Measurements from ENCODE around the gene ASNSD1.
"Not testable (repeated sequence)": the region's sequence is repeated elsewhere in the genome, so short reads cannot be mapped to it uniquely, and the experiment has no call there.

ASNSD1 gene

DNA sequence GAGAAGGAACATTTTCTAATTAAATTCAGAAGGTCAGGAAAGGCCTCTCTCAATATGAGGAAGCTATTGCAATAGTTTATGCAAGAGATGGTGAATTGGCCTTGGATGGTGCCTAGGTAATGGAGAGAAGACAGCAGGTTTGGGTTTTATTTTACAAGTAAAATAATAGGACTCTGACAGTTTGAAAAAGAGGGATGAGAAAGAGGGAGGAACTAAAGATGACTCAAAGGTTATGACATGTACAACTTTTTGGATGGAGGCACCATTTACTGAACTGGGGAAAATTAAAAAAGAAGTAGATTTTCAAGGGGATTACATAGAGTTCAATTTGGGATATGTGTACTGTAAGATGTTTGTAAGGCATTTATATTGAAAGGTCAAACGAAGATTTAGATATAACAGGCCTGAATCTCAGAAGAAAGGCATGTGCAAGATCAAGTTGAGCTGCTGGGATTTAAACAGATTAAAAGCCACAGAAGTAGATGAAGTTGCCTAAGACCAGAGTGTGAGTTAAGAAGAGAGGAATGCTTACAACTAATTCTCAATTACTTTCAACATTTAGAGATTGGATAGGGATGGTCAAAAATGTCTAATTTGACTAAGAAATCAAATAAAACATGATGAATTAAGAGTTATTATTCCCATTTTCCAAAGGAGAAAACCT is 12.3 kb upstream of the ASNSD1 start:
- no peak for DNase-seq (ENCODE audit: low spot score)

GRCh38 chr2:189651284-189651683 is 10.0 kb upstream of the ASNSD1 start:
- DNase-seq (ENCODE audit: low spot score): no peak

GRCh38 chr2:189653464-189653863 is 7.8 kb upstream of the ASNSD1 start:
- not testable (repeated sequence) for DNase-seq (ENCODE audit: low spot score)

GRCh38 chr2:189654641-189655040 is 6.6 kb upstream of the ASNSD1 start:
- DNase-seq (ENCODE audit: low spot score): no peak

DNA sequence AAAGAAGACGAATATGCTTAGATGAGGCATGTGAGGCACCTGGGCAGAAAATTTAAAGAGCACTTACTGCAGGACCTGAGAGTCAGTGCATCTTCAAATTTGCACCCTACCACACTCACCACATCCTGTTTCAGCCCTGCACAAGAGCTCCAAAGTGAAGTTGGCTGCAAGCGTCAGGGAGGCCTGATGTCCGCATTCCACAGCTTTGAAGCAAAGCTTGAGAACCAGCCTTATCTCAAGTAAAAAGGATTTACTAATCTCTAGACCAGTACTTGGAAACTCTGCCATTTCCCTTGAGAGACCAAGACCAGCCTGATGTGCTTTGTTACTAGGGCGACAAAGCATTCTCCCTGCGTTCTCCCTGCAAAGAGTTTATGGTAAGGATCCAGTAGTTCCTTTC is 3.4 kb upstream of the ASNSD1 start:
- DNase-seq (ENCODE audit: low spot score): peak; percentile 52

- peak; percentile 23 for DNase-seq (ENCODE audit: low spot score)
Observed at GRCh38 chr2:189658306-189659212, 2.7 kb upstream of the ASNSD1 start.

- DNase-seq (ENCODE audit: low spot score): no peak
Observed at GRCh38 chr2:189659734-189660133, 1.5 kb upstream of the ASNSD1 start.

DNA sequence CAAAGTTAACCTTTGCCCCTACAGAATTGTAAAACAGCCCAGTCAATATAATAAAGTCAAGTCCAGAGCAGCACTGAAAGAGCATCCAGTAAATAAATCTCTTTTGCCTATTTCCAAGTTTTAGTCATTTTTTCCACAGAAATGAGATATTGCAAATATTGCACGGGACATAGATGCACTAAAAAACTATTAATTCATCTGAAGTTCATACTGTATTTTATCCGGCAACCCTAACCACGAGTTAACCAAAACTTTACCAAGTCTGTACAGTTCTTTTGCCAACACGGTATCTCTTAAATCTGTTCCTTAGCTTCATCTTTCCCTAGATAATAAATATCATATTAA is 484 bp upstream of the ASNSD1 start:
- no peak for DNase-seq (ENCODE audit: low spot score)

DNA sequence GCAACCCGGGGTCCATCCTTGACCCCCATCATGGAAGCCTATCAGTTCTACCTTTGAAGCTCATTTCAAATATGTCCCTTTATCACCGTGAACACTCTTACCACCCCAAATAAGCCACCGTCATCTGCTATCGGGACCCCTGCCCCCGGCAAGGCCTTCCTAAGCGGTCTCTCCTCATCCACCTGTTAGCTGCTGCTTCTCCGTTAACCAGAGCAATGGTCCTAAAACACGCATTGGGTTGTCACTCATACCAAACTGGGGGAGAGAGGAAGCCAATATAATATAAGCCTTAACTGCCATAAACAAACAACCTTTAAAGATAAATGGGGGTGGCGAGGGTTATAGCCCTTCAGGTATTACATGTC is 680 bp downstream of the ASNSD1 start:
- DNase-seq (ENCODE audit: low spot score): no peak

- DNase-seq (ENCODE audit: low spot score): no peak
Observed at GRCh38 chr2:189662669-189663226, 1.5 kb downstream of the ASNSD1 start.

DNA sequence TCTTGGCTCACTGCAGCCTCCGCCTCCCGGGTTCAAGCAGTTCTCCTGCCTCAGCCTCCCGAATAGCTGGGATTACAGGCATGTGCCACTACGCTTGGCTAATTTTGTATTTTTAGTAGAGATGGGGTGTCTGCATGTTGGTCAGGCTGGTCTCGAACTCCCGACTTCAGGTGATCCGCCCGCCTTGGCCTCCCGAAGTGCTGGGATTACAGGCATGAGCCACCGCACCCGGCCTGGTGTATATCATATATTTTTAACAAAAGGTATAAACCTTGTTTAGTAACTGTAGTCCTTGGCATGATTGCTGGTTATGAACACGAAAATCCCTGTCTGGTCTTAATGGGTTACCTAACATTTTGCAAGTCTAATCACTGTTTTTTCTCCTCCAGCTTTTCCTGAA is 2.1 kb downstream of the ASNSD1 start:
- DNase-seq (ENCODE audit: low spot score): not testable (repeated sequence)

DNA sequence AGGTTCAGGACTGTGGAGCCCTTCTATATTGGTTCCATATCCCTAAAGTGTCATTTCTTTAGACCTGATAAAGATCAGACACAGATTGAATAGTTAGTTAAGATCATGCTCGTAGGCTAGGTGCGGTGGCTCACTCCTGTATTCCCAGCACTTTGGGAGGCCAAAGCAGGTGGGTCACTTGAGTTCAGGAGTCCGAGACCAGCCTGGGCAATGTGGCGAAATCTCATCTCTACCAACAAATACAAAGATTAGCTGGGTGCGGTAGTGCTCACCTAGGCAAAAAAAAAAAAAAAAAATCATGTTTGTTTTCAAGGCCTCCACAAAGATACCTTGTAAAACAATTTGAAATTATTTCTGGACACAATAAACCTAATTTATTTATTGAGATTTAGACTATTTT is 8.7 kb downstream of the ASNSD1 start:
- no peak for DNase-seq (ENCODE audit: low spot score)

- no peak for DNase-seq (ENCODE audit: low spot score)
Observed at GRCh38 chr2:189673661-189674373, 12.6 kb downstream of the ASNSD1 start.

- DNase-seq (ENCODE audit: low spot score): peak; percentile 80
Observed at GRCh38 chr2:189674374-189675112, 13.3 kb downstream of the ASNSD1 start, which contains the start of gene ANKAR. Gene ANKAR, plus strand, starts transcription at chr2:189674670. Its CDS starts 1,821 bp downstream, at chr2:189676491.

GRCh38 chr2:189676471-189676870 is 15.2 kb downstream of the ASNSD1 start:
- no peak for DNase-seq (ENCODE audit: low spot score)

- DNase-seq (ENCODE audit: low spot score): no peak
Observed at GRCh38 chr2:189679226-189679625, 18.0 kb downstream of the ASNSD1 start.

DNA sequence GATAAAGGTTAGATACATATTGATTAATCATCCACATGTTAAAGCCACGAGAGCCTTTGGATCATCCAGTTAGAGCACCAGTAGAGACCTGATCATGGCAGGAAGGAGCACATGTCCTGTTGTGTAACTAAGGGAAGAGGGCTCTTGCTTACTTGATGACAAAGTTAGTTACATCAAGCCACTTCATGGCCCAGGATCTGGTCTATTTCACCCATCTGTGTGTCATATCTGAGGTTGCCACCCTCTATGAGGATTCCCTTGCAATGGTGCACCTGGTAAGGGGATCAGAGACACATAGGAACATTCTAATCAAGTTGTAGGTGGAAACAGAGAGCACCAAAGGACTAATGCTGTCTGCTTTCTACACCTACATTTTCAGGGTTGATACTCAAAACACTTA is 19.9 kb downstream of the ASNSD1 start:
- no peak for DNase-seq (ENCODE audit: low spot score)

GRCh38 chr2:189681903-189682302 is 20.6 kb downstream of the ASNSD1 start:
- DNase-seq (ENCODE audit: low spot score): no peak

DNA sequence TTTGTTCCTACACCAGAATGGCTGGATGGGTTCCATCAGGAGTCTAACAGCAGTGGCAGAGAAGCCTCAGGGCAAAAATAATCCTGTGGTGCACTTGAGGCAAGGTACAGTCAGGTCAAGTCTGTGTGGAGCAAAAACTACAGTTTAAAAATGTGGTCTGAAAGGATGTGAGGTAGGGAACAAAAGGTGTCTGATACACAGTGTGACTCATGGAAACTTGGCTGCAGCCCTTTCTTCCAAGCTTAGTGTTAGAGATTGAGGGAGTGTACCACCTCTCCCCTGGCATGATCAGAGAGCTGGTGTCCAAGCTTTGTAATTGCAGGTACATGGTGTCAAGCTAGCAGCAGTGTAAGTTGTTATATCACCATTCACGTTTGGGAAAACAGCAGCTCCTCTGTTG is 22.1 kb downstream of the ASNSD1 start:
- DNase-seq (ENCODE audit: low spot score): no peak

DNA sequence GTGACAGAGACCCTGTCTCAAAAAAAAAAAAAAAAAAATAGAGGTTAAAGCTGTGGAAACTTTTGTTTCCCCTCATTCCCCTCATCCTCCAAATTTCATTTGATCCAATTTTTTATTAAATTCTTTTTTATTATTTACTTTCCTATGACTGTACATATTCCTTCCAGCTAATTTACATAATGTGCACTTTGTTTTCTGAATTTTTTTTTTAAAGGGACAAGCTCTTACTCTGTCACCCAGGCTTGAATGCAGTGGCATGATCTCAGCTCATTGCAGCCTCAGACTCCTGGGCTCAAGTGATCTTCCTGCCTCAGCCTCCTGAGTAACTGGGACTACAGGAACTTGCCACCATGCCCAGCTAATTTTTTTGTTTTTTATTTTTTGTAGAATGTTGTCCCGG is 23.6 kb downstream of the ASNSD1 start:
- no peak for DNase-seq (ENCODE audit: low spot score)

GRCh38 chr2:189685540-189686229 is 24.4 kb downstream of the ASNSD1 start:
- DNase-seq (ENCODE audit: low spot score): no peak

Data from CD4-positive, alpha-beta T cell treated with Interleukin-15 for 4 hours (primary cell).